Activated CD8-positive, alpha-beta memory T cell treated with anti-CD3 and anti-CD28 coated beads for 24 hours (primary cell): ENCODE results near the gene ATP11A.

ENCODE experiments used
- DNase-seq: peaks from one replicate; pipeline ENCODE4 v3.0.0-alpha.2; 2020

The ATP11A gene

DNA sequence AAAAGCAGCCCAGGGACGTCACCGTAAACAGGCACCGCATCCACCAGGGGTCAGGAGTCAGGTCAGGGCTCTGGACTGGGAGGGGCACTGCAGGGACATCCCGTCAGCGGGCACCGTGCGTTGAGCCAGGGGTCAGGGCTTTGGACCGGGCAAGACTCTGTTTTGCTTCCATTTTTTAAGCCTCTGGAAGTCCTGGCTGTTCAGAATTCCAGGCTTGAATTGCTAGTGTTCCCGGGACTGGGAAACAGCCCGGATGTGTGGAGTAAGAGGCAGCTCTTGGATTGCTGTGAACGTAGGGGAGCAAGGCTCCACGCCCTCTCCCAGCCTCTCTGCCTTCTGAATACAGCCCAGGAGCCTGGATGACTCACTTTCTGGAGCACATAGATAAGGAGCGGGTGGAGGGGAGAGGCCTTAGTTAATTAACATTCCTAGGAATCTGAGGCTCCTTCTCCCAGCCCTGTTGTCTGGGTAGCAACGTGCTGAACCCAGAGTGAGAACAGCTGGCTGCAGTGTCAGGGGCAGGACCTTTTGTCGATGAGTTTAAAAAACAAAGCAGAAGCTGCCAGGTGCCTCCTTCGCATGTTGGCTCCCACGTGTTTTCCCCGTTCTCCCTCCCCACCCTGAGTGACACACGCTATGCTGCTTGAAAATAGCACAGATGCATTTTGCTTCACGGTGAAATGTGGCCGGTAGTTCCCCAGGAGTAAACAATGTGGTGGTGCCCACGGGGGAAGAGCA is 21.9 kb downstream of the ATP11A start:
- DNase-seq, result no peak

DNA sequence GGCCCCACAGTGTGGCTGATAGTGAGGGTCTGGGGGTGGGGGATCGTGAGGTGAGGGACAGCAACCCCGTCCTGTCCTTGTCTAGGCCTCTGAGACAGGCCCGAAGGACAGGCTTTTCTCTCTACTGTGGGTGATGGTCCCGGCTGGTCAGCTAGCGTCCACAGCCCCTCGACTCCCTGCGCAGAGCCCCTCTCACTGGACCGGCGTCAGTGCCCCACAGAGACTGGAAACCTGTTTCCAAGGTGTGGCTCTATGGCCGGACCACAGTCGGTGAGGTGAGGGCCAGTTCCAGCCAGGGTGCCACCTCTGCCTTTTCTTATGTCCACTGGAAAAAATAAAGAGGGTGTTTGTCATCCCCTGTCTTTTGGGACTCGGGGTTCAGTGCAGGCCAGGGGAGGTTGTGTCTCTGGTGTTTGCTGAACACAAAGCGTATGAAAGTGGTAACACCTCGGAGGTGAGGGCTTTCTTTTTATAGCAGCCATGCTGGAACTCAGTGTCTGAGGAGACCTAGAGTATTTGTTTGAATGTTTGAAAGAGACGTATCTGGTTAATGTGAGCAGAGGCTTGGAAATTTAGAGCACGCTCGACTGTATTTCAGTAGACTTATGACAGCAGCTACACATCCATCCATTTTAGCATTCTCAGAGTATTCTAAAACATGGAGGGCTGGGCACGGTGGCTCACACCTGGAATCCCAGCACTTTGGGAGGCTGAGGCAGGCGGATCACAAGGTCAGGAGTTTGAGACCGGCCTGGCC is 22.8 kb downstream of the ATP11A start:
- DNase-seq, result no peak

DNA sequence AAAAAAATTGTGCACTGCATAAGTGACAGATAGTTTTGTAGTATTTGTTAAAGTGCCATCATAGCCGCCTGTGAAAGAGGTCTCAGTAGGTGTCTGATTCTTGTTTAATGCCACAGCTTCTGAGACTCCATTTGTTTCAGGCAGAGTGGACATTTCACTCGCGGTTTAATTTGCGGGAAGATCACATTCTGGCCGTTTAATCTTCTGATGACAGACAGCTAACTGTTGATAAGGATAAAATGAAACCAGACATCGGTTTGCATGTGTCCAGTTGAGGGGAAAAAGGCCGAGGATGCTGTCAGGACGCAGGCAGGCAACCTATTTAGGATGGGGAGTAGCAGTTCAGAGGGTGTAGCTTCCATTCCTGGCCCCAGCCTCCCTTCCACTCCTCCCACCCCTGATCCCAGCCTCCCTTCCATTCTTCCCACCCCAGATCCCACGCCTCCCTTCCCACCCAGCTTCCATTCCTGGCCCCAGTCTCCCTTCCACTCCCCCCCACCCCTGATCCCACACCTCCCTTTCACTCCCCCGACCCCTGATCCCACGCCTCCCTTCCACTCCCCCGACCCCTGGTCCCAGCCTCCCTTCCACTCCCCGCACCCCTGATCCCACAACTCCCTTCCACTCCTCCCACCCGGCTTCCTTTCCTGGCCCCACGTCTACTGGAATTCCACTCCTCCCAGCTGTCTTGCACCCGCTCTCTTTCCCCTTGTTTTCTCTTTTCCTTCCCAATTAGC is 23.8 kb downstream of the ATP11A start:
- no peak for DNase-seq

DNA sequence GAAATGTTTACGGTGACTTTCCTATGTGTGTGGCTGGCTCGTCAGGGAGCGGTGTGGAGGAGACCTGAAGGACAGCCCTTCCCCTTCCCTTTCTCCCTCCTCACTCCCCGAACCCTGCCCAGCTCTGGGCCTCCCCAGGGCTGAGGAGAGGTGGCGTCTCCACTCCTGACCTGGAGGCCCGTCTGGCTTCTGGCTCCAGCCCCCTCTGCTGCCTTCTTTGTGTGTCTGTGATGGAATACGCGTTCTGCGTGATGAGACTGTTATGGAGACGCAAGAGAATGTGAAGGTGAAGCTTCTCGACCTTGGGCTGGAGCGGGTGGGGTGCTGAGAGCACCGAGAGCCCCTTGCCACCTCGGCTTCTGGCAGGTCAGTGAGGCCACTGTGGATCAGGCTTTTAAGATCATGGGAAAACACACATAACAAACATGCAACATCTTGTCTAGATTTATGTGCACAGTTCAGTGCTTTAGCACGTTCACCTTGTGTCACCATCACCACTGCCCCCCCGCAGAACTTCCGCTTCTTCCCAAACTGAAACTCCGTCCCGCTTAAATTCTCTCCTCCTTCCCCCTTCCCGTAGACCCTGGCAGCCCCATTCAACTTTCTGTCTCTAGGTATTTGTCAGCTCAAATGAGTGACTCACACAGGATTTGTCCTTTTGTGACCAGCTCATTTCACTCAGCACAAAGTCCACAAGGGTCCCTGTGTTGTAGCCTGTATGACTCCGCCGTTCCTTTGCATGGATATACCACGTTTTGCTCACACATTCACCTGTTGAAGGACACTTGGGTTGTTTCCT is 24.7 kb downstream of the ATP11A start:
- no peak for DNase-seq

DNA sequence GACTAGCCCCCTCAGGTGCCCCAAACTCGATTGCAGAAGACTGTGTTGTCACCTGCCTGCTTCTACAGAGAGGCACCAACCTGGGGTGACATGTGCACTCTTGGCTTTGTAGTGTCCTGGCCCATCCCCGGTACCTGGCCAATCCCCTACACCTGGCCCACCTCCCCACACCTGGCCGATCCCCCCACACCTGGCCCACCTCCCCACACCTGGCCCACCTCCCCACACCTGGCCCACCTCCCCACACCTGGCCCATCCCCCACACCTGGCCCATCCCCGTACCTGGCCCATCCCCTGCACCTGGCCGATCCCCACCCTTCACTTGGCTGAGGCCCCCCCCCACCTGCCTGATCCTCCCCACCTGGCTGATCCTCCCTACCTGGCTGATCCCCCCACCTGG is 25.4 kb downstream of the ATP11A start:
- no peak for DNase-seq

DNA sequence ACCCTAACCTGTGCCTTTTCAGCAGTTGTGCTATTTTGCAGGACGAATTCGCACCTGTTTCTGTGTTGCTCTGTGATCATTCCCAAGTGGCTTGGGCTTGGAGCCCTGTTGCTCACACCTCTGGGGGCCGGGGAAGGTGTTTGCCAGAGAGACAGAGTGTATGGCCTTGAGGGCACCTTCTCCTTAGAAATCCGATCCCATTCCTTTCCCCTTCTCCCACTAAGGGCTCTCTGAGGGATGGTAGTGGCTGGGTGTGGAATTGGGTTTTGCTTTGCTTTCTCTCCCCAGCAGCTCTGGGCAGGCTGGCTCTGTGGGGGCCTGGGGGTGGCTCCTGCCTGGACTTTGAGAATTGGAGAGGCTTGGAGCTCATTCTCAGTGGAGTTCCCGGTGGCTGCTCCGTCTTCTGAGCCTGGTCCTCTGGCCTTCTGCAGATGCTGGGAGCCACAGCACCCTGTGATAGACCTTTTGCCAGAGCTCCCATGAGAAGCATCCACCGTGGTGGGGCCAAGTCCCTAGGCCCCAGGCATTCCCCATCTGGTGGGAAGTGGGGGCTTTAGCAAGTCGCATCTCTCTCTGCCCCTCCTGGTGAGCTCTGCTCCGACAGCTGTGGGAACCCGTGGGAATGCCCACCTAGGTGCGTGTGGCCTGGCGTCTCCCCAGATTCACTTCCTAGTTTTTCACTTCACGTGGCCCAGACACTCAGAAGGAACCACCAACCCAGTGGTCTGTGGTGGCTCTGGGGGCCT is 26.1 kb downstream of the ATP11A start:
- no peak for DNase-seq

DNA sequence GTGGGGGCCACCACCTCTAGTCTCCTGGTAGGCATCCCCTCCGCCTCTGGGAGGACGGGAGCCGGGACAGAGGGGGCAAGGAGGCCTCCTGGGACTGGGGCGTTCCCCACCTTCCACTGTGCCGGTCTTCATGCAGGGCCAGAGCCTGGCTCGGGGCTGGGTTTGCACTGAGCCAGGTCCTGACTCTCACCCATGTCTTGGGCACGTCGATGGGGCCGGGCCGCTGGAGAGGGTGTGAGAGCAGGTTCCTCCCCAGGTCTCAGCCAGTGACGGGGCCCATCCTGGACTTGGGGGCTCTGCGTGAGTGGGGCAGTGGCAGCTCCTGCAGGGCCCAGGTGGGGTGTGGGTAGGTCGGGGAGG is 26.6 kb downstream of the ATP11A start:
- DNase-seq, result no peak

DNA sequence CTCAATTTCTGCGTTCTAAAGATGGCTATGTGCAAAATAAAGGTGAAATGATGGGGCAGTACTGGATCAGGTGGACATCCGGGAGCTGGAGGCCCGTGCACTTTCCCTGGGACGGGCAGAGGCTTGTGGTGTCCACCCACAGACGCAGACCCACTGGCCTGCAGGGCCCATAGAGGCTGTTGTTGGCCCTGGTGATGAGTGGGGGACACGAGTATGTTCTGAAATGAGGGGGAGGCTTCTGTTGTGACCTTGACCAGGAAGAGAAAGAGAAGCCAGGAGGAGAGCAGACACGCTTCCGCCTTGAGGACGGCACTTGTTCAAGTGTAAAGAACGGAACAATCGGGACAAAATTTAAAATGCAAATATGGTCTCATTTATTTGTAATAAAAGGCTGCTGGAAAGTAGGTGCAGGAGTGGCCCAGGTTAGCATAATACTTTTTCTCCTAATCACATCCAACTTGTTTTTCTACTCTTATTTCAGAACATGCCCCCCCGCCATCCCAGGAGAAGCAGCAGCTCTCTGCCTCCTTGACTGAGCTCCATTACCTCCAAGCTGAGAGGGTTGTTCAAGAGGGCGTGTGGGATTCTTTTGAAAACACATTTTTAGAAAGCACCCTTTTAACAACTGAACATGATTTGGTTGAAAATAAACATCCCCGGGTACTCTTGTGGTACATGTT is 27.1 kb downstream of the ATP11A start:
- no peak for DNase-seq

DNA sequence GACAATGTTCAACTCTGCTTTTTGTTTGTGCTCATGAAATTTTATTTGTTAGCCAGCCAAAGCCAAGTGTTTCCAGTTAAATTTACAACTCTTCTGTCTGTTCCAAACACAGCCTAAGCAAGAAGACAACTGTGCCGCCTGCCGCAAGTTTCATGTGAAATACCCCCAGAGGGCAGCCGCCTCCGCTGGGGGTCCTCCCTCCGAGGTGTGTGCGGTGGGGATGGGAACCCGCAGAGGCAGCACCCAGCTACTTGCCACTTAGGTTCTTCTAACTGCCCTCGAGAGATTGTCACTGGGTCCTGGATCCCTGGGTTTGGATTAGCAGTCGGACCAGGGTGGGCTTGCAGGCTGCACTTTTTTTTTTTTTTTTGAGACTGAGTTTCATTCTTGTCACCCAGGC is 28.5 kb downstream of the ATP11A start:
- DNase-seq, result no peak

DNA sequence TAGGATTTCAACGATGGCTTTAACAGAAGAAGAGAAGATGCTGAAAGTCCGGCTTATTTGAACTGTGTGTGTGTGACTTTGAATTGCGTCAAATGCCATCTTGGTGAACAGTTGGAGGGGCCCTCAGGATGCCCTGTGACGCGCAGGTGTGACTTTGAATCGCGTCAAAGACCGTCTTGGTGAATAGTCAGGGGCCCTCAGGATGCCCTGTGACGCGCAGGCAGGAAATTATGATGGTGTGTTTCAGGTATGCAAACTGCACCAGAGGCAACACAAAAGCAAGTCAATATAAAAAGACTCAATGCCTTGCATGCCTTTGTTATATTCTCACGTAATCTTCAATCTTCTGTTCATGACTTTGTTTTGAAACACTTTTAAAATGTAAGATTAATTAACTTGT is 29.2 kb downstream of the ATP11A start:
- no peak for DNase-seq

DNA sequence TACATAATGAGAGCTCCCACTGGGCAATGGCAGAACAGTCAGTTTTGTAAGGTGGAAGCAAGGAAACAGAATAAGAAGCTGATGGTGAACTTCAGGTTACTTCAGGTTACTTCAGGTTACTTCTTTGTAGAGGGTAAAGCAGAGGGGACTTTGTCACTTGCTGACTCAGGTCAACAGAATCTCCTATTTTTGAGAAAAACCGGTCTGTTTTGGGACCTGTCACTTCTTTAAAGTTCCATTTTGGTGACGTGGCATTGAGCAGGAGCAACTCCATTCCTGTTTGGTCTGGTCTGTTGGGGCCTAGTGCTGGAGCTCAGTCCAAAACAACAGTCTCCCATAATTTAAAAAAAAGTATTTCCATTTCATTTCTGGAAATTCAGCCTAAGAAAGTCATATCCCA is 29.7 kb downstream of the ATP11A start:
- DNase-seq, result no peak

DNA sequence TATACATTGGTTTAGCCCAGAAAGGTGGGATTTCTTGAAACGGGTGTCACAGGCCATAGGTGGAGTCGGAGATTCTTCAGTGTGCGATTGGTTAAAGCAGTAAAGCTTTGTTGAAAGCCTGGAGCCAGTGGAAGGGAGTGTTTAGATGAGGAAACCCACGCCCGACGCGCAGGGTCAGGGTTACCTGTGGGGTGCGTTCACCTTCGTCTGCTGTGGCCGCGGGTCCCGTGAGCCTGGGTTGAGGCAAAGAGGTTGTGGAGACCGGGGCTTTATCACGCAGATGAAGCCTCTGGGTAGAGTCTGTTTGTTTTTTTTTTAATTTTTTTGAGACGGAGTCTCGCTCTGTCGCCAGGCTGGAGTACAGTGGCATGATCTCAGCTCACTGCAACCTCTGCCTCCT is 30.4 kb downstream of the ATP11A start:
- DNase-seq, result no peak

DNA sequence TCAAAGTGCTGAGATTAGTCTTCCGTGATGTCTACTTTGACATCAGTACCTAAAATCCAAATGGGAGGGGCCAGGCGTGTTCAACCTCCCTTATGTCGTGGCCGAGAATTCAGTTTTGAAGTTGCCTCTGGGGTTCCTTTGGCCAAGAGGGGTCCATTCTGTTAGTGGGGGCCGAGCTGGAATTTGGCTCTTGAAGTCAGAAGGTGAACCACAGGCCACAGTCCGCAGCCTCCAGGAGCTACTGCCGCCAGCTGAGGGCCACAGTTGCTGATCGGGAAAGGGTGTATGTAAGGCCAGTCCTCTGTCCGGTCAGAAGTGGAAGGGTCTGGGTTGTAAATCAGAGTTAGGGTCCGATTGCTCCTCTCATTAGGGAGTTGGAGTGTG is 31.0 kb downstream of the ATP11A start:
- no peak for DNase-seq

DNA sequence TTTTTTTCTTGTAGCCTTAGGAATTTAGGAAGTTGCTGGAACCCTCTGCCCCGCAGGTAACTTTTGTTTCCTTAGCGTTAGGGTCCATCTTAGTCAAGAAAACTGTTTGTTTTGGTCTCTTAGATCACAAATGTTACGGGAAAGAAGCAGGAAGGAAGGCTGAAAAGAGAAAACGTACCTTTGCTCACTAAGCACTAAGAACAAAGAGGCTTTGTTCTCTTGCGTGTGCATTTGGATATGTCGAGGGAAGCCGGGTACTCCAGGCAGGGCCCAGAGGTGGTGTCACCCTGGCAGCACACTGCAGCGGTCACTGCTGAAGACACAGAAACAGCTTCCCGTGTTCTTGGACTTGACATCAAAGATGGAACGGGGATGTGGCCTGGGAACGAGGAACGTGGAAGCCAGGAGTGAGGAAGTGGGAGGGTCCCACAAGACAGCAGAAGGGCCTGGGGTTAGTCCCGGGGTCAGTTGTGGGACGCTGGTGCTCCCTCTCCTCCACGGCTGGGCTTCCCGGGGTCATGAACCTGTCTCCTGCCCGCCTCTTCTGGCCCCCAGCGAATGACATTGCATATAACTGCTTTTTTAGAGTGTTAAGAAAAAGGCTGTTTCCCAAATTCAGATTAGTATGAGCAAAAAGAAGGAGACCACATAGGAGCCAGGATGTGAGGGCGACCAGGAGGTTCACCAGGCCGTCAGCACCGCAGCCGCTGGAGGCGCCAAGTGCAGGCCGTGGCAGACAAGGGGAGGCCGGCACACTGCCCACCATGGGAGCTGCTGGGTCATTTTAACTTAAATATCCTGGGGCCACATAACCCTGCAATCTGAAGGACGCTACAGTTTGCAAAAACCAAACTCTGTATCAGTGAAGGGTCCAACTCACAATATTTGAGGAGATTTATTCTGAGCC is 31.6 kb downstream of the ATP11A start:
- DNase-seq, result no peak

DNA sequence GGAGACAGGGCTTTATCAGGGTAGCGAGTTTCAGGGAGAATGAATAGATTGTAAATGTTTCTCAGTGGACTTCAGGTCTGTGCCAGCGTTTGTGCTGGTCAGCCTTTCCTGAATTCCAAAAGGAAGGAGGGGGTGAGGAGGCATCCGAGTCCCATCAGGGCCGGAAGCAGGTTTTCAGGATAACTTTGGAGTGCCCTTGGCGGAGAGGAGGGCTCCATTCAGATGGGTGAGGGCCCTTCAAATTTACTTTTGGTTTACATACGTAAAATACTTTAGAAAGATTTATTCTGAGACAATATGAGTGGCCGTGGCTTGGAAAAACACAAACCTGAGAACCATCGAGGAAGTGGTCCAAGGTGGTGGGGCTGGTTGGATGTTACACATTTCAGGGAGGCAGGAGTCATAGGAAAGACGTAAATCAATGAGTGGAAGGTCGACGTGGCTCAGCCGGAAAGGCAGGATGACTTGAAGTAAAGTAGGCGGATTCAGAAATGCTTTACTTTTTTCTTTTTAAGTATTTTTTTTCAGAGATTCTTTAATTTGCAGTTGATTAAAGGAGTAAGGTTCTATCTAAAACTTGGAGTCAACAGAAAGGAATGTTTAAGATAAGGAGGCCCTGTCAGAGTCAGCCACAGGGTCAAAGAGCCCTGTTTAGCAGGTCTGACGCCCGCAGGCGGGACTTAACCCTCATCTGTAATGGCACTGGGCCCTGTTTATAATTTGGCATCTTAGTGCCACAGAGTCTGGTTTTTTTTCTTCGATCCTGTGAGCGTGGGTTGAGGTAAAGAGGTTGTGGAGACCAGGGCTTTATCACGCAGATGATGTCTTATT is 32.8 kb downstream of the ATP11A start:
- DNase-seq, result no peak

DNA sequence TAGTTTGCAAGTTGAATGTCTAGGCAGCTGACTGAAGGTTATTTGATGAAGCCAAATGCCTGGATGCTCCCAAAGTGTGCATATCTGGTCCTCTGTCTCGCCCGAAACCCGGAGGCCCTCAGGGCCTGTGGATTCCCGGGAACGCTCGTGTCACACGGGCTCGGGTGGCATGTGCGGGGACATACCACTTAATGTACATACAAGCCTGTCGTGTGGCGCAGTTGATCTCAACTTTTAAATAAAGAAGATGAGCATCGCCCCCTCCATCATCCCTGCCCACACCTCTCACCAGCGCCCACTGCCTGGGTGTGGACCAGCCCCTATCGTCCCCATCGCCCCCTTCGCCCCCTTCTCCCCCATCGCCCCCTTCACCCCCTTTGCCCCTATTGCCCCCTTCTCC is 33.9 kb downstream of the ATP11A start:
- no peak for DNase-seq

DNA sequence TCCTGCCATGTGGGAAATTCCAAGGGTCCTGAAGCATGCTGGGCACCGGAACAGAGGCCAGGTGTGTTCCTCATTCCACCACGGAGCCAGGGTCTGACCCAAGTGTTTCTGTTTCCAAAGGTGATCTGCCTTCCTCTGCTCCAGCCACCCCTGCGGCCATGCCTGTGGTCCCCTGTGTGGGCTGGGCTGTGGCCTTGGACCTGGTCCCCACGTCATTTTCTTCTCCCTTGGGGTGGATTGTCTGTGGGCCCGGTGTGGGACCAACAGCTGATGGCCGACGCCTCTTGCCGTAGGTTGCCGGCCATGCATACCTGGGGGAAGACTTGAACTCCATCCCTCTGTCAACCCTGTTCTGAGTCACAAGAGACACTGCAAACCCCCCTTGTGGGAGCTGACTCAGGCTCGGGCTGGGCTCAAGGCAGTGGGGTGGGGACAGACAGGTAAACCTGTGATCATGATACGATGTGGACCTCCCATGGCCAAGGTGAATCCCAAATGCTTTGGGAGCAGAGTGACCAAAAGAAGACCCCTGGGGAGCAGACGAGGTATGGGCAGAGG is 35.0 kb downstream of the ATP11A start:
- DNase-seq, result no peak

DNA sequence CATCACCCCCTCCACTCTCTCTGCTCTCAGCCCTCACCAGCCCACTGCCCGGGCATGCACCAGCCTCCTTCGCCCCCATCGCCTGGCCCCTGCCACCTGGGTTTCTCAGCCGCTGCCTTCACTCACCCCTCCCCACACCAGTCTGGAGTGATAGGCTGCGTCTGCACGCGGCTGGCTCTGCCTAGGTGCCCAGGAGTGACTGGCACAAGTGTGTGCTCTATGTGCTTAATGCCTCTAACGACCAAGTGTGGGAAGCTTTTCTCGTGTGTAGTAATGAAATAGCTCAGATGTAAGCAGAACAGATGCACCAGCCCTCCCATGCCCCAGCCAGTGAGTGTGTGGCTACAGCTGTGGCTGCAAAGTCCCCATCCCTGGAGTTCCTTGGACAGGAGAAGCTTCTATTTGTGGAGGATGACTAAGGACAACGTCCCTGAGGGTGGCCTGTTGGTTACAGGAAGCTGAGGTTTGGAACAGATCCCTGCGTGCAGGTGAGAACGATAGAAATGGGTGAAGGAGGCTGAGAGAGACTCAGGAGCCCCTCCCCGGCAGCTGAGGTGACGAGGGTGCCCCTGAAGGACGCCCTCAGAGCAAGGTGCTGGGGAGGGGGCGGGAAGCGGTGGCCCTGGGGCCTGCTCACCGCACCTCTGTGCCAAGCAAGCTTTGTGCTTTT is 35.6 kb downstream of the ATP11A start:
- no peak for DNase-seq
